GM19455 (cell line): ENCODE data around the gene TMA7B.
"Not testable (repeated sequence)": the region's sequence is repeated elsewhere in the genome, so short reads cannot be mapped to it uniquely, and the experiment has no call there.

Experiments
- ATAC-seq: cut with Tn5 transposase; IDR thresholded peaks from one replicate; pipeline ENCODE4 v1.9.1; 2021; ENCODE audit not compliant: unreplicated experiment

The TMA7B gene

GRCh38 chr22:39979458-39979857 lies 19.3 kb downstream of the TMA7B start:
- ATAC-seq: no peak

- ATAC-seq: no peak
These were observed 20.4 kb downstream of the TMA7B start for GRCh38 chr22:39980596-39980995.

GRCh38 chr22:39983346-39983745 lies 23.1 kb downstream of the TMA7B start:
- ATAC-seq: no peak

- ATAC-seq: no peak
These were observed 23.8 kb downstream of the TMA7B start for GRCh38 chr22:39984006-39984405.

GRCh38 chr22:39984746-39985145 lies 24.5 kb downstream of the TMA7B start:
- ATAC-seq: no peak

GRCh38 chr22:39985383-39986035 lies 25.3 kb downstream of the TMA7B start:
- ATAC-seq: no peak

- ATAC-seq: no peak
These were observed 28.4 kb downstream of the TMA7B start for GRCh38 chr22:39988386-39989114.

- no peak for ATAC-seq
These were observed 29.4 kb downstream of the TMA7B start for GRCh38 chr22:39989633-39990032.

GRCh38 chr22:39990686-39991085 lies 30.5 kb downstream of the TMA7B start:
- no peak for ATAC-seq

GRCh38 chr22:39991159-39991860 lies 31.1 kb downstream of the TMA7B start:
- ATAC-seq: no peak

GRCh38 chr22:39992088-39992826 lies 32.1 kb downstream of the TMA7B start:
- no peak for ATAC-seq

GRCh38 chr22:39992894-39993293 lies 32.7 kb downstream of the TMA7B start:
- not testable (repeated sequence) for ATAC-seq

GRCh38 chr22:39994041-39994565 lies 33.9 kb downstream of the TMA7B start:
- no peak for ATAC-seq

- no peak for ATAC-seq
These were observed 34.6 kb downstream of the TMA7B start, which contains the start of gene FAM83F for GRCh38 chr22:39994566-39995392. Gene FAM83F (plus strand): TSS chr22:39994954. CDS start chr22:39995043, 89 bp downstream.

- no peak for ATAC-seq
These were observed 35.4 kb downstream of the TMA7B start for GRCh38 chr22:39995393-39996252.

GRCh38 chr22:39996732-39997131 lies 36.5 kb downstream of the TMA7B start:
- no peak for ATAC-seq

- ATAC-seq: no peak
These were observed 37.2 kb downstream of the TMA7B start for GRCh38 chr22:39997421-39997820.

GRCh38 chr22:39997939-39998726 lies 37.9 kb downstream of the TMA7B start:
- ATAC-seq: no peak
